Measurements from ENCODE around the gene AHSG.

The AHSG gene

GRCh38 chr3:186598108-186598784 is 14.6 kb upstream of the AHSG start:
- TF ChIP-seq, protein P1, sequence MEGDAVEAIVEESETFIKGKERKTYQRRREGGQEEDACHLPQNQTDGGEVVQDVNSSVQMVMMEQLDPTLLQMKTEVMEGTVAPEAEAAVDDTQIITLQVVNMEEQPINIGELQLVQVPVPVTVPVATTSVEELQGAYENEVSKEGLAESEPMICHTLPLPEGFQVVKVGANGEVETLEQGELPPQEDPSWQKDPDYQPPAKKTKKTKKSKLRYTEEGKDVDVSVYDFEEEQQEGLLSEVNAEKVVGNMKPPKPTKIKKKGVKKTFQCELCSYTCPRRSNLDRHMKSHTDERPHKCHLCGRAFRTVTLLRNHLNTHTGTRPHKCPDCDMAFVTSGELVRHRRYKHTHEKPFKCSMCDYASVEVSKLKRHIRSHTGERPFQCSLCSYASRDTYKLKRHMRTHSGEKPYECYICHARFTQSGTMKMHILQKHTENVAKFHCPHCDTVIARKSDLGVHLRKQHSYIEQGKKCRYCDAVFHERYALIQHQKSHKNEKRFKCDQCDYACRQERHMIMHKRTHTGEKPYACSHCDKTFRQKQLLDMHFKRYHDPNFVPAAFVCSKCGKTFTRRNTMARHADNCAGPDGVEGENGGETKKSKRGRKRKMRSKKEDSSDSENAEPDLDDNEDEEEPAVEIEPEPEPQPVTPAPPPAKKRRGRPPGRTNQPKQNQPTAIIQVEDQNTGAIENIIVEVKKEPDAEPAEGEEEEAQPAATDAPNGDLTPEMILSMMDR (IDR thresholded peaks at IDR 0.05) = no peak

- TF ChIP-seq, protein P1 (IDR thresholded peaks at IDR 0.05) = no peak
These were observed 14.1 kb upstream of the AHSG start for GRCh38 chr3:186598794-186599141.

DNA sequence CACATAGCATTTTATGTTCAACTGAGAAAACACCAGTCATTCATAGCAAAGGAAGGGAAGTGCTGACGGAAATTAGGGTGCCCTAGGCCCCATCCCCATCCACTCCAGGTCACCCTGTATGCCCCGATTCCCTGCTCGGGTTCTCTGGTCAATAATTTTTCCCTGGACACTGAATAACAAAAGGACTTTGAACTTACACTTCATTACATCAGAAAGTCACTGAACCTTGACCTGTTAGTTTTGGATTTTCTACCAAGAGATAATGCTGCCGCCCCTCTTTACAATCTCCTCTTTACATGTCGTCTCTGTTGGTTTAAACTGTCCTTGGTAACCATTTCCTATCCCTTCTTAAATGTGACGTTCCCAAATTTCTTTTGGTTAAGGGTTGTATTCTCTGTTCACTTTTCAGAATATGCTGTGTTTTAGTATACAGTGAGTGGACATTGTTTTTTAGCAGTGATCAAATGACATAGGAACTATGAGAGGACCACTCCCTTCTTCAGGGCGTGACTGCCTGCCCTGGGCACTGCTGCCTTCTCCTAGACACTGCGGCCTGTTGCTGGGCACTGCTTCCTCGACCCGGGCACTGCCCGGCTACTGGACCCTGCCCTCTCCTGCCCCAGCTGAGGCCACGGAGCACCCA is 13.6 kb upstream of the AHSG start:
- TF ChIP-seq, protein P1 (IDR thresholded peaks at IDR 0.05) = no peak

GRCh38 chr3:186599785-186600166 is 13.1 kb upstream of the AHSG start:
- TF ChIP-seq, protein P1 (IDR thresholded peaks at IDR 0.05) = no peak

- TF ChIP-seq, protein P1 (IDR thresholded peaks at IDR 0.05) = no peak
These were observed 12.0 kb upstream of the AHSG start for GRCh38 chr3:186600896-186601295.

DNA sequence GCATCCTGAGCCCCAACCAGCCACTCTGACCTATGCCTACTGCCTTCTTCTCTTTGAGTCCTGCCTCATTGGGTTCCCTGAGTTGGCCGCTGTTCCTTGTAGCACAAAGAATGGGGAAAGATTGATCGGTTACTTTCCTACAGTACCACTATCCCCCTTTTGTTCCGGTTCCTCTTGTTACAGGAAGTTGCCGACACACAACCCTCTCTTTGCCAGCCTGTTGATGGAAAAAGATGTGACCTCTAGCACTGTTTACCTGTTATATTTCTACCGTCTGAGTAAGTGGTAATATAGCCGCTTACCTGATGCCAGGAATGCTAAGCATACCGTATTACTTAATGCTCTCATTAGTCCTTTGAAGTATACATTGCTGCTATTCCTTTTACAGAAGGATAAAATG is 9.7 kb upstream of the AHSG start:
- TF ChIP-seq, protein P1 (IDR thresholded peaks at IDR 0.05) = no peak

GRCh38 chr3:186605078-186605477 is 7.8 kb upstream of the AHSG start:
- TF ChIP-seq, protein P1 (IDR thresholded peaks at IDR 0.05) = no peak
